Adrenal gland (tissue), 12 donors: ENCODE results near the gene PLA2G4B. TPM values are rescaled to one million over a fixed set of nuclear protein-coding genes. Genes with fewer than 3 reads are reported as not detected.

Experiments
- DNase-seq, 7 donors: peaks; one replicate each; pipeline ENCODE4 v3.0.0-alpha.2; 2019 to 2020
- H3K27ac ChIP-seq, 5 donors: fragments of 200-600 bp; sonication (generic) in 4 of 5; 1 replicate in 3 of 5; 2 replicates in 2 of 5; pipeline versions ENCODE4 v1.5.1 to v1.8.0; 2016 to 2020; ENCODE audit warnings: mild to moderate bottlenecking in 1 of 5
- H3K27me3 ChIP-seq: fragments of 200-600 bp; 2 replicates; pipeline ENCODE4 v1.8.0; 2021
- H3K36me3 ChIP-seq, 2 donors: fragments of 200-600 bp; replicated peaks in 1 of 2; 1 replicate in 1 of 2; 2 replicates in 1 of 2; pipeline versions ENCODE4 v1.5.1 to v1.8.0; 2018 to 2022
- H3K4me1 ChIP-seq, 2 donors: fragments of 200-600 bp; replicated peaks in 1 of 2; 1 replicate in 1 of 2; 2 replicates in 1 of 2; pipeline versions ENCODE4 v1.5.1 to v1.8.0; 2018 to 2021
- H3K4me3 ChIP-seq, 4 donors: fragments of 200-600 bp; sonication (generic) in 3 of 4; one replicate each; pipeline ENCODE4 v1.5.1; 2016 to 2018
- H3K9me3 ChIP-seq, 3 donors: fragments of 200-600 bp; sonication (generic) in 1 of 3; replicated peaks in 1 of 3; 1 replicate in 2 of 3; 2 replicates in 1 of 3; pipeline versions ENCODE4 v1.5.1 to v1.8.0; 2016 to 2021
- POLR2A ChIP-seq, 2 donors: fragments of 450-650 bp; IDR thresholded peaks; one replicate each; pipeline ENCODE4 v1.6.1; 2017; ENCODE audit warnings: antibody characterized with exemption in 2 of 2, mild to moderate bottlenecking in 2 of 2, moderate library complexity in 1 of 2
- WGBS, 4 donors: extraction: QIAGEN DNeasy Blood & Tissue Kit in 2 of 4; methylation state at CpG; one replicate each; pipeline versions ENCODE4 v1.1.5 to v1.1.7; 2013 to 2017; 5-methylcytosine and 5-hydroxymethylcytosine counted together
- intact Hi-C, 2 donors: fragments of 100-400 bp; cut with DNase I; formaldehyde crosslinking; loops; one replicate each; pipeline versions ENCODE4 v1.14.1 to v1.15.0; 2022 to 2023
- polyA plus RNA-seq, 3 donors: library from polyadenylated mRNA; stranded (reverse); fragments of 200-250 nt in 2 of 3; fragments of 350-450 nt in 1 of 3; fragmentation: Illumina TruSeq in 1 of 3; extraction: RNeasy Lipid Tissue Mini Kit (QIAGEN cat#74804) in 1 of 3; gene quantifications; one replicate each; pipeline ENCODE4 v1.2.3, GENCODE V29; 2013 to 2014
- total RNA-seq, 9 donors: library from RNA; depleted of rRNA in 4 of 9; stranded (reverse); fragments of >200 nt in 4 of 9; fragments of 120-200 nt in 1 of 9; fragmentation: NEBNext Ultra II Directional in 1 of 9; extraction: Animal tissue kit (Norgen Biotek cat#: 25700) in 1 of 9; gene quantifications; one replicate each; pipeline versions ENCODE4 v1.1.0 to v1.2.4, GENCODE V29; 2013 to 2023
- TF ChIP-seq, protein P1 (sequence below), 6 experiments: fragments of 450-650 bp in 4 of 6; fragments of 200-600 bp in 2 of 6; sonication (generic) in 1 of 6; IDR thresholded peaks; 1 replicate in 5 of 6; 2 replicates in 1 of 6; pipeline versions ENCODE4 v1.5.1 to v1.8.0; 2016 to 2021; ENCODE audit warnings: antibody characterized with exemption in 6 of 6, mild to moderate bottlenecking in 2 of 6, moderate library complexity in 1 of 6
- donor health status: healthy with polysubstance abuse.
- donor health status: Bipolar disorder and iron deficiency.
- donor health status: DM: yes; HTN: yes; CAD: no.
- donor health status: DM: no; HTN: no; CAD: no.
- donor health status: DM: no; HTN: no; CAD: no.
- donor health status: DM: yes; HTN: yes; CAD: no.

The PLA2G4B gene
- total and polyA plus RNA-seq, 12 donors = 0.35 to 26.4 (median 4.9) TPM

DNA sequence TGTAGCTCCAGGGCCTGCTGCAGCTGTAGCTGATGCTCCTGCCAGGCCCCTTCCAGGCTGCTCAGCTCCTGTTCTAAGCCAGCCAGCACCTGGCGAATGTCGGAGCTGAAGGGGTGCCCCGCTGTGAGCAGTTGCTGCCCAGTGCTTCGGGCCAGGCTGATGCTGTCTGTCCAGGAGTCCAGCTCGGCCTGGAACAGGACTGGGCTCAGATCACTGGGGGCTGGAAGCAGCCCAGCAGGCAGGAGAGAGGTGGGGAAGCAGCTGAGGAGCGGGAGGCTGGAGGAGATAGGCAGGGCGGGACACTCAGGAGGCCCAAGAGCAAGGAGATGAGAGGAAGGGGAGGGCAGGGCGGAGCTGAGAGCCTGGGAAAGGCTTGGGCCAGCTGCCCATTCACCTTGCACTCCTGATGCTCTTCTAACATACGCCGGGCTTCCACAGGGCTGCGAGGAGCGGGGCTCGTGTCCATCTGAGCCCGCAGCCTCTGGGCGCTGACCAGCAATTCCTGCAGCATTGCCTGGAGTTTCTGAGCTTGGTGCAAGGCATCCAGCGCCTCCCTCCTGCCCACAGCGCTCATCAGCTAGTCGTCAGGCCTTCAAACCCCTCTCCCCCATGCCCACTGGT lies 23.2 kb downstream of the PLA2G4B start:
- H3K36me3 ChIP-seq = no peaks in the 10 kb centered on the region
- TF ChIP-seq, protein P1, sequence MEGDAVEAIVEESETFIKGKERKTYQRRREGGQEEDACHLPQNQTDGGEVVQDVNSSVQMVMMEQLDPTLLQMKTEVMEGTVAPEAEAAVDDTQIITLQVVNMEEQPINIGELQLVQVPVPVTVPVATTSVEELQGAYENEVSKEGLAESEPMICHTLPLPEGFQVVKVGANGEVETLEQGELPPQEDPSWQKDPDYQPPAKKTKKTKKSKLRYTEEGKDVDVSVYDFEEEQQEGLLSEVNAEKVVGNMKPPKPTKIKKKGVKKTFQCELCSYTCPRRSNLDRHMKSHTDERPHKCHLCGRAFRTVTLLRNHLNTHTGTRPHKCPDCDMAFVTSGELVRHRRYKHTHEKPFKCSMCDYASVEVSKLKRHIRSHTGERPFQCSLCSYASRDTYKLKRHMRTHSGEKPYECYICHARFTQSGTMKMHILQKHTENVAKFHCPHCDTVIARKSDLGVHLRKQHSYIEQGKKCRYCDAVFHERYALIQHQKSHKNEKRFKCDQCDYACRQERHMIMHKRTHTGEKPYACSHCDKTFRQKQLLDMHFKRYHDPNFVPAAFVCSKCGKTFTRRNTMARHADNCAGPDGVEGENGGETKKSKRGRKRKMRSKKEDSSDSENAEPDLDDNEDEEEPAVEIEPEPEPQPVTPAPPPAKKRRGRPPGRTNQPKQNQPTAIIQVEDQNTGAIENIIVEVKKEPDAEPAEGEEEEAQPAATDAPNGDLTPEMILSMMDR (IDR thresholded peaks at IDR 0.05) = no peak
- no peak for TF ChIP-seq POLR2A (IDR thresholded peaks at IDR 0.05)
- no peaks in the 10 kb centered on the region for H3K4me1 ChIP-seq
- H3K9me3 ChIP-seq = no peaks in the 10 kb centered on the region
- 89 to 92% (median 91%) methylated on average over 12 to 18 of the region's 18 CpGs for WGBS, 4 donors
- no peak overlapping the region for H3K4me3 ChIP-seq
- no peaks in the 10 kb centered on the region for H3K27me3 ChIP-seq
- no peak for DNase-seq
- no peak overlapping the region for H3K27ac ChIP-seq
- intact Hi-C loops = no loop called here

DNA sequence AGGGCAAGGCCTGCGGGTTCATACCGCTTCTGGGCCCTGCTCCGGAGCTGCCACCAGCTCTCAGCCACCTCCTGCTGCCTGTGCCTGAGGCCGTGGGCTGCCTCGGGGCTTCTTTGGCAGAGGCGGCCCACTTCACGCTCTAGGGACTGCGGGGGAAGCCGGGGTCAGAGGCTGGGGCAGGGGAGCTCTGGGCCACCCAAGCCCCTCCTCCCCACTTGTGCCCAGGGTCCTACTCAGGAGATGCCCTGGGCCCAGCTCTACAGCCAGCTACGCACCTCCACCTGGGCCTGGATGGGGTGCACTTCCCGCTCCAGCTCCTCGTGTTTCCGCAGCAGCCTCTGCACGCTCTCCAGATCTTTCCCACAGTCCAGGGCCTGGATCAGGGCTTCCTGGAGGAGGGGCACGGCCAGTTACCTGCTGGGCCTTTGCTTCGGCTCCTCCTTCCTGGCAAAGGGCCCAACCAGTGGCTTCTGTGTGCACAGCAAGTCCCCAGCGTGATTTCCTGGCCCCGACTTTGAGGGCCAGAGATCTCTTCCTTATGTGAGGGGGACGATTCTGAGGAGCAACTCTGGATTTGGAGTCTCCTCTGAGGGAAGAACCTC lies 24.0 kb downstream of the PLA2G4B start:
- Histone ChIP-seq H3K4me3 (no peak overlapping the region), H3K27me3 (no peaks in the 10 kb centered on the region), H3K36me3 (no peaks in the 10 kb centered on the region), H3K27ac (no peak overlapping the region), H3K4me1 (no peaks in the 10 kb centered on the region), H3K9me3 (no peaks in the 10 kb centered on the region)
- TF ChIP-seq, protein P1 (IDR thresholded peaks at IDR 0.05) = no peak
- TF ChIP-seq POLR2A (IDR thresholded peaks at IDR 0.05) = no peak
- intact Hi-C loops = no loop called here
- 84 to 89% (median 87%) methylated on average over 7 to 19 of the region's 19 CpGs for WGBS, 4 donors
- DNase-seq = no peak

DNA sequence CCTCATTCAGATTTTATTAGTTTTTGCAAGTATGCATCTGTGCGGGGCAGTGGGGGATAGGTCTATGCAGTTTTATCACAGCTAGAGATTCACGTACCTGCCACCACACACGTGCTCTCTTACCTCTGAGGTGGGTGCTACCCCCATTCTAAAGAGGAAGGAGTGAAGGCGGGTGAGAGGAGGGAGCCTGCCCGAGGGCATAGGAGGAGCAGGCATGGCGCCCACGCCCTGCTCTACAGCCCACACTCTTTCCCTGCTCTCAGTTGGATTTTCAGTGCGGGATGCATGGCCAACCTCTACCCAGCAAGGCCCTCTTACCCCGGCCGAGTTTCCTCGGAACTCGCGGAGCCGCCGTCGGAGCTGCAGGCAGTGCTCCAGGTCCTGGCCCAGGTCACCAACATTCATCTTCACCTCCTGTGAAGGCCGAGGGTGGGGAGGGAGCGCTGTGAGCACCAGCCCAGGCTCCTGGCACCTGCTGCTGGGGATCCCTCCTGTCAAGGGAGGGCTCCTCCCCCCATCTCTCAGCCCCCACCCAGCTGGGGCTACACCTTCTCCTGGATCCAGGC lies 26.9 kb downstream of the PLA2G4B start:
- H3K4me1 ChIP-seq = peaks cover 0 to 3% of the 10 kb centered on the region in 2 donors
- WGBS, 4 donors = 73 to 86% (median 78%) methylated on average over 10 to 18 of the region's 18 CpGs
- H3K9me3 ChIP-seq = no peaks in the 10 kb centered on the region
- H3K27ac ChIP-seq = no peak overlapping the region
- no peak overlapping the region for H3K4me3 ChIP-seq
- intact Hi-C loops = no loop called here
- H3K36me3 ChIP-seq = no peaks in the 10 kb centered on the region
- DNase-seq = no peak
- H3K27me3 ChIP-seq = no peaks in the 10 kb centered on the region
- no peak for TF ChIP-seq POLR2A (IDR thresholded peaks at IDR 0.05)
- TF ChIP-seq, protein P1 (IDR thresholded peaks at IDR 0.05) = no peak

DNA sequence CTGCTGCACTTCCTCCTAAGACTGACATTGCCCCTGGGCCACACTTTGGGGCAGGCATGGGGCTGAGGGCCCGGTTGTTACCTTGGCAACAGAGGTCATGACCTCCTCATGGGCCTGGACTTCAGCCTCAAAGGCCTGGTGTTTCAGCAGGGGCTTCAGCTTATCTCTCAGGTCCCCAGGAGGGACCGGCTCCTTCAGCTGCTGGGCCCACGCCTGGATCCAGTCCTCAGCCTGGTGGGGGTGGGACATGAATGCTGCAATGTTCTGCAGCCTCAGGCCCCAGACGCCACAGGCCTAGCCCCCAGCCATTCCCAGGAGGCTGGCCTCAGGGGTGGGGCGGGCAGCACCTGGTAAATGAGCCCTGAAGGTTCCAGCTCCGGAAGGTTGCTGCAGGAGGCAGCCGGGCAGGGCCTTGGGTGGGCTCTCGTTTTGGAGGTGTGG lies 27.6 kb downstream of the PLA2G4B start:
- no peaks in the 10 kb centered on the region for H3K9me3 ChIP-seq
- peaks cover 4 to 8% of the 10 kb centered on the region in 2 donors for H3K4me1 ChIP-seq
- 74 to 84% methylated on average over 8 of the region's 8 CpGs; no CpG with 5 or more reads in 2 of the 4 donors for WGBS, 4 donors
- TF ChIP-seq, protein P1 (IDR thresholded peaks at IDR 0.05) = no peak
- TF ChIP-seq POLR2A (IDR thresholded peaks at IDR 0.05) = no peak
- no peak overlapping the region for H3K4me3 ChIP-seq
- H3K27me3 ChIP-seq = no peaks in the 10 kb centered on the region
- H3K27ac ChIP-seq = no peak overlapping the region
- DNase-seq = no peak
- H3K36me3 ChIP-seq = no peaks in the 10 kb centered on the region
- intact Hi-C loops = no loop called here
